Fibroblast of lung (primary cell): ENCODE data around the gene POU2AF2.

Experiments used
- CTCF ChIP-seq, 2 donors: IDR thresholded peaks in 1 of 2; conservative IDR thresholded peaks in 1 of 2; 1 replicate in 1 of 2; 2 replicates in 1 of 2; pipeline ENCODE4 v1.5.1; 2011 to 2012; ENCODE audit warnings: low read length in 2 of 2, control low read depth in 1 of 2, inconsistent platforms in 1 of 2, low read depth in 1 of 2, mild to moderate bottlenecking in 1 of 2
- EZH2 ChIP-seq: IDR thresholded peaks from 2 replicates; pipeline ENCODE4 v1.5.1; 2012; ENCODE audit warnings: low read length, control low read depth, mild to moderate bottlenecking; ENCODE audit errors: missing control alignments

GRCh38 chr11:111322534-111322933 lies 77.0 kb downstream of the POU2AF2 start:
- TF ChIP-seq CTCF (conservative IDR thresholded peaks at IDR 0.05 in 1 of 2, IDR thresholded peaks at IDR 0.05 in 1 of 2; ENCODE audit: low read depth in 1 of 2, low read length in 2 of 2) (no peak), EZH2 (no peak)
